ENCODE results near the gene CXXC5. TPM values are rescaled to one million over a fixed set of nuclear protein-coding genes. Genes with fewer than 3 reads are reported as not detected.

Gene CXXC5
- total and polyA plus RNA-seq, 8 donors = 18.3 to 101 (median 26.5) TPM

- WGBS, 5 donors = 69 to 87% (median 72%) methylated on average over 5 of the region's 5 CpGs
- Histone ChIP-seq H3K9me3 (no peaks in the 10 kb centered on the region), H3K4me3 (no peak overlapping the region), H3K4me1 (peaks cover 57 to 75% (median 67%) of the 10 kb centered on the region in 4 donors), H3K36me3 (peaks cover 13 to 31% (median 29%) of the 10 kb centered on the region in 4 donors), H3K27ac (peak overlapping the region; percentile 5 to 73 (median 69)), H3K27me3 (no peaks in the 10 kb centered on the region)
- intact Hi-C loops (cut with DNase I; ENCODE audit: low total_unique reads) = no loop called here
- TF ChIP-seq POLR2A (IDR thresholded peaks at IDR 0.05) (no peak), EP300 (IDR thresholded peaks at IDR 0.05) (no peak)
- DNase-seq = no peak
These were observed 38.2 kb downstream of the CXXC5 start for GRCh38 chr5:139686356-139686705.

DNA sequence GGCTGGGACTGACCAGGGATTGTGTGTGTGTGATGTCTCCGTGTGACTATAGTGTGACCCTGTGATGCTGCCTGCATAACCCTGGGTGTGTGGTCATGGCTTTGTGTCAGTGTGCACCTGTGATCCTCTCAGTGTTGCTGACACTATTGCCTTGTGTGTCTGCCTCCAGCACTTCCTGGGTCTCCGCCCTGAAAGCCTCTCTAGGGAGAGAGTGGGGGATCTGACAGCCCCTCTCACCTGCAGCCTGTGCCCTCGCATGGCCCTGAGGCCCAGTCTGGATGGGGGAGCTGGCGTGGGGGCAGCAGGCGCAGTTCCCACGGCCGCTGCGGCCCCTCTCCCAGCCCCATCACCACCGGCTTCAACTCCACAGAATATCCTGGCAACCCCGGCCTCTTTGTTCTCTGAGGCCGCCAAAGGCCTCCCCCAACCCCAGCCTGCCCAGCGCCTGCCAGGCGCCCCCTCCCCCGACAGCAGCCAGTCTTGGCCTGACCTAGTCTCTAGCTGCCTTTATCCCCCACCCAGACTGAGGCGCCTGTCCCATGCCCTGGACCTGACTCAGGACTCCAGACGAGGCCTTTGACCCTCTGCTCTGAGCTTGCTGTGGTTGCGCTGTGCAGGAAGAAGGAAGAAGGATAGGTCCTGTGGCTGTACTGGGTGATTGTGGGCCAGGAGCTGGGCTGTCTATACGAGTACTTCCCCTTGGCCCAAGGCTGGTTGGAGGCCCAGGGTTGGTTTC is 38.7 kb downstream of the CXXC5 start:
- H3K27me3 ChIP-seq = no peaks in the 10 kb centered on the region
- intact Hi-C loops (cut with DNase I; ENCODE audit: low total_unique reads) = no loop called here
- no peaks in the 10 kb centered on the region for H3K9me3 ChIP-seq
- 70 to 80% (median 76%) methylated on average over 16 to 18 of the region's 18 CpGs for WGBS, 5 donors
- no peak overlapping the region for H3K4me3 ChIP-seq
- H3K36me3 ChIP-seq = peaks cover 7 to 26% (median 23%) of the 10 kb centered on the region in 4 donors
- peak overlapping the region; percentile 53 to 73 (median 69) for H3K27ac ChIP-seq
- TF ChIP-seq EP300 (IDR thresholded peaks at IDR 0.05) (no peak), CTCF (IDR thresholded peaks at IDR 0.05) (no peak), POLR2A (IDR thresholded peaks at IDR 0.05) (no peak), POLR2AphosphoS5 (IDR thresholded peaks at IDR 0.05) (no peak)
- H3K4me1 ChIP-seq = peaks cover 57 to 77% (median 67%) of the 10 kb centered on the region in 4 donors
- DNase-seq = peak in 1 of 2 donors; percentile 53

- Histone ChIP-seq H3K9me3 (no peaks in the 10 kb centered on the region), H3K36me3 (peaks cover 1 to 18% (median 16%) of the 10 kb centered on the region in 4 donors), H3K27me3 (no peaks in the 10 kb centered on the region), H3K4me3 (no peak overlapping the region), H3K4me1 (peaks cover 57 to 81% (median 71%) of the 10 kb centered on the region in 4 donors), H3K27ac (peak overlapping the region; percentile 56 to 73 (median 69))
- no peak for TF ChIP-seq POLR2A (IDR thresholded peaks at IDR 0.05)
- TF ChIP-seq POLR2AphosphoS5 (IDR thresholded peaks at IDR 0.05) = peak in 1 of 3 donors; percentile 5
- peak; percentile 43 to 85 for DNase-seq
- intact Hi-C loops (cut with DNase I; ENCODE audit: low total_unique reads) = no loop called here
- whole genome bisulfite sequencing, 5 donors = 42 to 72% (median 57%) methylated on average over 2 to 6 of the region's 6 CpGs
These were observed 39.5 kb downstream of the CXXC5 start for GRCh38 chr5:139687656-139688055.

GRCh38 chr5:139688088-139688702 is 40.0 kb downstream of the CXXC5 start:
- H3K9me3 ChIP-seq = no peaks in the 10 kb centered on the region
- H3K4me3 ChIP-seq = no peak overlapping the region
- intact Hi-C loops (cut with DNase I; ENCODE audit: low total_unique reads) = no loop called here
- no peaks in the 10 kb centered on the region for H3K27me3 ChIP-seq
- no peak for DNase-seq
- H3K27ac ChIP-seq = peak overlapping the region; percentile 56 to 73 (median 69)
- WGBS, 5 donors = 73 to 86% (median 82%) methylated on average over 9 to 14 of the region's 14 CpGs
- H3K36me3 ChIP-seq = peaks cover 0 to 14% (median 11%) of the 10 kb centered on the region in 4 donors
- H3K4me1 ChIP-seq = peaks cover 57 to 86% (median 74%) of the 10 kb centered on the region in 4 donors
- no peak for TF ChIP-seq POLR2AphosphoS5 (IDR thresholded peaks at IDR 0.05)
- TF ChIP-seq CTCF (IDR thresholded peaks at IDR 0.05) = no peak
- no peak for TF ChIP-seq POLR2A (IDR thresholded peaks at IDR 0.05)
- TF ChIP-seq EP300 (IDR thresholded peaks at IDR 0.05) = no peak

DNA sequence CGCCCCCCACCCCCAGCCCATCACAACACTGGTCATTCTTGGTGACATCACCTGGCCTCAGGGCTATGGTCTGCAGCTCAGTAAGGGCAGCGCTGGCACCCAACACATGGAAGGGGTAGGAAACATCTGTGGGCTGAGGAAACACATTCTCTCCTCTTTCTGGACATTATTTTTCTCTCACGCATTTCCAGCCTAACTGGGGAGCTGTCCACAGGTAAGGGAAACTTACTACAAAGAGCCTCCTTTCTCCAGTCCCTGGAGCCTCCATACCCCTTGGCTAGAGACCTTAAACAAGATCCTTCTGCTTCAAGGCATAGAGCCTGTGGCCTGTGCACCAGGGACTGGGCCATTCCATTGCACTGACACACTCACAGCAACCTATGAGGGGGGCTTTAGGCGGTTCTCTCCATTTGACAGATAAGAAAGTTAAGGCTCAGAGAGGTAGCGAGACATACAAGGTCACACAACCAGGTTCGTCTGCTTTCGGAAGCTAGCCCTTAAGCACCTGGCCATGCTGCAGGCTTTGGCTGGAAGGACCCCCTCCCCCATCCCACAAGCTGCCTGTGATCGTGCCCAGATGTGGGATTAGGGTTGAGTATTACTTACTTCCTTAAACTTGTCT is 40.7 kb downstream of the CXXC5 start:
- Histone ChIP-seq H3K4me1 (peaks cover 57 to 90% (median 74%) of the 10 kb centered on the region in 4 donors), H3K4me3 (no peak overlapping the region), H3K9me3 (no peaks in the 10 kb centered on the region), H3K27ac (peak overlapping the region in 3 of 5 donors; percentile 69 to 73 (median 69)), H3K27me3 (no peaks in the 10 kb centered on the region), H3K36me3 (peaks cover 0 to 7% (median 4%) of the 10 kb centered on the region in 4 donors)
- peak in 1 of 2 donors; percentile 39 for DNase-seq
- 62 to 69% (median 67%) methylated on average over 8 of the region's 8 CpGs for WGBS, 5 donors
- intact Hi-C loops (cut with DNase I; ENCODE audit: low total_unique reads) = no loop called here
- TF ChIP-seq CTCF (IDR thresholded peaks at IDR 0.05) (no peak), POLR2A (IDR thresholded peaks at IDR 0.05) (no peak), EP300 (IDR thresholded peaks at IDR 0.05) (no peak), POLR2AphosphoS5 (IDR thresholded peaks at IDR 0.05) (no peak)
